CD4-positive, alpha-beta T cell (primary cell): ENCODE measurements around the gene NCF2. TPM values are rescaled to one million over a fixed set of nuclear protein-coding genes. Genes with fewer than 3 reads are reported as not detected.

Experiments
- ATAC-seq: fragments of 200-7000 bp; cut with Tn5 transposase; one replicate; pipeline ENCODE4 v1.10.0; 2022; ENCODE audit warnings: mild to moderate bottlenecking; ENCODE audit not compliant: poor library complexity
- CTCF ChIA-PET: fragments of 350-600 bp; sonication (Branson Sonifier 250); formaldehyde crosslinking; loops from one replicate; lab custom pipeline; 2021; ENCODE audit warnings: antibody characterized with exemption, inconsistent platforms; lab: Charles Lee
- POLR2A ChIA-PET: fragments of 350-600 bp; sonication (Branson Sonifier 250); formaldehyde crosslinking; loops from one replicate; lab custom pipeline; 2021; ENCODE audit warnings: antibody characterized with exemption, inconsistent platforms; lab: Charles Lee
- DNase-seq, 14 experiments: peaks; one replicate each; pipeline ENCODE4 v3.0.0-alpha.2; 2013 to 2020; ENCODE audit warnings: mixed read lengths in 2 of 14
- H3K27ac ChIP-seq, 2 donors: one replicate each; pipeline versions ENCODE4 v1.5.1 to v1.7.0; 2013; ENCODE audit warnings: low read length in 2 of 2, low read depth in 1 of 2, mild to moderate bottlenecking in 1 of 2
- H3K27me3 ChIP-seq, 2 experiments: 1 replicate in 1 of 2; 2 replicates in 1 of 2; pipeline versions ENCODE4 v1.6.1 to v1.7.0; 2013; ENCODE audit warnings: low read length in 2 of 2, control low read depth in 1 of 2, mild to moderate bottlenecking in 1 of 2, moderate library complexity in 1 of 2; ENCODE audit not compliant: insufficient read depth in 2 of 2, control insufficient read depth in 1 of 2
- H3K36me3 ChIP-seq: one replicate; pipeline ENCODE4 v1.6.1; 2013; ENCODE audit warnings: low read length, control low read depth; ENCODE audit not compliant: insufficient read depth
- H3K4me1 ChIP-seq: one replicate; pipeline ENCODE4 v1.6.1; 2013; ENCODE audit warnings: low read length, control low read depth; ENCODE audit not compliant: insufficient read depth
- H3K4me3 ChIP-seq: one replicate; pipeline ENCODE4 v1.5.1; 2013; ENCODE audit warnings: mild to moderate bottlenecking, low read length, moderate library complexity
- H3K9me3 ChIP-seq, 2 experiments: 1 replicate in 1 of 2; 2 replicates in 1 of 2; pipeline versions ENCODE4 v1.6.1 to v1.7.0; 2013; ENCODE audit warnings: low read length in 2 of 2, mild to moderate bottlenecking in 2 of 2, control low read depth in 1 of 2, moderate library complexity in 1 of 2; ENCODE audit not compliant: control insufficient read depth in 1 of 2, insufficient read depth in 1 of 2
- H3K27ac Mint-ChIP-seq: one replicate; pipeline ENCODE4 v1.8.0; 2020; ENCODE audit warnings: mixed read lengths
- H3K27me3 Mint-ChIP-seq: one replicate; pipeline ENCODE4 v1.8.0; 2021; ENCODE audit warnings: mixed read lengths
- H3K36me3 Mint-ChIP-seq: one replicate; pipeline ENCODE4 v1.8.0; 2021; ENCODE audit warnings: low read depth, mixed read lengths
- H3K4me1 Mint-ChIP-seq: one replicate; pipeline ENCODE4 v1.8.0; 2021; ENCODE audit warnings: low read depth, mixed read lengths
- H3K4me3 Mint-ChIP-seq: one replicate; pipeline ENCODE4 v1.8.0; 2020; ENCODE audit warnings: mild to moderate bottlenecking, mixed read lengths
- H3K9me3 Mint-ChIP-seq: one replicate; pipeline ENCODE4 v1.8.0; 2020; ENCODE audit warnings: mixed read lengths
- intact Hi-C, 2 experiments: fragments of 100-400 bp; cut with DNase I in 1 of 2; cut with micrococcal nuclease in 1 of 2; formaldehyde crosslinking; loops; one replicate each; pipeline versions ENCODE4 v1.15.1 to v1.9.0; 2023 to 2025; cut with DNase I, micrococcal nuclease
- total RNA-seq, 174 experiments: library from RNA in 2 of 174; stranded (reverse) in 2 of 174; gene quantifications; one replicate each; pipeline ENCODE4 v1.2.3 and lab custom pipeline; 2021 to 2026
- TF ChIP-seq, protein P1 (sequence below): fragments of 200-600 bp; IDR thresholded peaks from one replicate; pipeline ENCODE4 v1.8.0; 2022; ENCODE audit warnings: antibody characterized with exemption, mild to moderate bottlenecking

NCF2 gene
- total RNA-seq, 2 experiments from 2014 or later, result 2.9 to 3.1 TPM

DNA sequence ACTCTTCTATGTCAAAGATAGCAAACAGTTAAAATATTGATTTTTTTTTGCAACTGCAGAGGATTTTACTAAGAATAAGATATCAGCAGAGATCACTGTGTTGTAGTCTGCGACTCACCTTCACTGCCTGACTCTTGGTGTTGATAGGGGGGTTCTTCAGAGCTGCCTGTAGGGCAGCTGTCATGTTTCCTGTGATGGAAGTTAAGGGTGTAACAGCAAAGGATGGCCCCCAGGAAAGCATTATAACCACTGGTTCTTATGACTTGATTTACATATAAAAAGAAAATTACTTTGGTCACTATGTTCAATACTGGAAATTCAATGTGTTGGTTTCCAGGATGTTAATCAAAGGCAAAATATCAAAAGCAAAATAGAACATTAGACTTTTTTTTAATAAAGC, 42.7 kb upstream of the NCF2 start:
- H3K4me1 ChIP-seq, result peaks cover 25% of the 10 kb centered on the region
- no peaks in the 10 kb centered on the region for H3K9me3 ChIP-seq
- H3K36me3 ChIP-seq, result peaks cover 41% of the 10 kb centered on the region
- TF ChIP-seq, protein P1, sequence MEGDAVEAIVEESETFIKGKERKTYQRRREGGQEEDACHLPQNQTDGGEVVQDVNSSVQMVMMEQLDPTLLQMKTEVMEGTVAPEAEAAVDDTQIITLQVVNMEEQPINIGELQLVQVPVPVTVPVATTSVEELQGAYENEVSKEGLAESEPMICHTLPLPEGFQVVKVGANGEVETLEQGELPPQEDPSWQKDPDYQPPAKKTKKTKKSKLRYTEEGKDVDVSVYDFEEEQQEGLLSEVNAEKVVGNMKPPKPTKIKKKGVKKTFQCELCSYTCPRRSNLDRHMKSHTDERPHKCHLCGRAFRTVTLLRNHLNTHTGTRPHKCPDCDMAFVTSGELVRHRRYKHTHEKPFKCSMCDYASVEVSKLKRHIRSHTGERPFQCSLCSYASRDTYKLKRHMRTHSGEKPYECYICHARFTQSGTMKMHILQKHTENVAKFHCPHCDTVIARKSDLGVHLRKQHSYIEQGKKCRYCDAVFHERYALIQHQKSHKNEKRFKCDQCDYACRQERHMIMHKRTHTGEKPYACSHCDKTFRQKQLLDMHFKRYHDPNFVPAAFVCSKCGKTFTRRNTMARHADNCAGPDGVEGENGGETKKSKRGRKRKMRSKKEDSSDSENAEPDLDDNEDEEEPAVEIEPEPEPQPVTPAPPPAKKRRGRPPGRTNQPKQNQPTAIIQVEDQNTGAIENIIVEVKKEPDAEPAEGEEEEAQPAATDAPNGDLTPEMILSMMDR, result no peak
- DNase-seq (peak in 2 of 14 experiments; percentile 24), ATAC-seq (no peak)
- ChIA-PET CTCF (interaction anchor here (0.7 to 1.7 kb wide), 4 partner anchors 8 to 148 kb away, joined by 3 to 4 read pairs (median 4); no protein-coding TSS in a partner anchor), POLR2A (interaction anchor here (1.1 to 2.4 kb wide), 5 partner anchors 8 to 418 kb away, joined by 3 to 12 read pairs (median 5); partner anchors contain the start of genes SMG7 and TSEN15)
- H3K27ac ChIP-seq, result no peak overlapping the region
- Mint-ChIP-seq H3K4me1 (peaks cover 78% of the 10 kb centered on the region), H3K36me3 (peaks cover 58% of the 10 kb centered on the region), H3K9me3 (no peaks in the 10 kb centered on the region), H3K27ac (peak overlapping the region; percentile 94), H3K27me3 (no peaks in the 10 kb centered on the region), H3K4me3 (peak overlapping the region; percentile 91)
- intact Hi-C loops, result loop anchor here (5.0 to 10.0 kb wide), 6 partner anchors 791 to 1598 kb away; partner anchors contain the start of genes EDEM3 (in 1 of the 2), RNF2 (in 1 of the 2), SWT1 (in 1 of the 2) and TRMT1L (in 1 of the 2)
- H3K27me3 ChIP-seq, result no peaks in the 10 kb centered on the region
- peak overlapping the region; percentile 93 for H3K4me3 ChIP-seq

DNA sequence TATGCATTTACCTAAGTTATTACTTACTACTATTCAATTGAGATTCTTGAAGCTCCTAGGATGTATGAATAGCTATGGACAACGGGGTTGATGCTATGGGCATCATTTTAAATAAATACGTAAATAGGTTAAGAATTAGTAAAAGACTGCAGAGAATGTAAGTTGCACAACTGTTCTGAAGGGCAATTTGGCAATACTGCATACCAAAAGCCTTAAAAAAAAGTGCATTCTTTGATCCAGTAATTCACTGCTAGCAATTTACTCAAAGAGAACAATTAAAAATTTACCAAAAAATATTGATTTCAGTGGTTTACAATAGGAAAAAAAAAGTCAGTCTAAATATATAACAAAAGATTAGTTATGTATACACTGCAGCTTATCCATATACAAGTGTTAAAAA, 41.9 kb upstream of the NCF2 start:
- Mint-ChIP-seq H3K9me3 (no peaks in the 10 kb centered on the region), H3K36me3 (peaks cover 65% of the 10 kb centered on the region), H3K4me1 (peaks cover 75% of the 10 kb centered on the region), H3K27ac (no peak overlapping the region), H3K4me3 (no peak overlapping the region), H3K27me3 (no peaks in the 10 kb centered on the region)
- Histone ChIP-seq H3K36me3 (peaks cover 46% of the 10 kb centered on the region), H3K27me3 (no peaks in the 10 kb centered on the region), H3K27ac (no peak overlapping the region), H3K4me1 (peaks cover 25% of the 10 kb centered on the region), H3K9me3 (no peaks in the 10 kb centered on the region), H3K4me3 (peak overlapping the region; percentile 93)
- POLR2A ChIA-PET, result no interaction called here
- TF ChIP-seq, protein P1, result no peak
- CTCF ChIA-PET, result interaction anchor here (0.7 kb wide), 2 partner anchors 23 to 71 kb away, joined by 3 to 5 read pairs; no protein-coding TSS in a partner anchor
- no peak for DNase-seq
- ATAC-seq, result no peak
- intact Hi-C loops, result loop anchor here (5.0 to 10.0 kb wide), 6 partner anchors 790 to 1597 kb away; partner anchors contain the start of genes EDEM3 (in 1 of the 2), RNF2 (in 1 of the 2), SWT1 (in 1 of the 2) and TRMT1L (in 1 of the 2)

DNA sequence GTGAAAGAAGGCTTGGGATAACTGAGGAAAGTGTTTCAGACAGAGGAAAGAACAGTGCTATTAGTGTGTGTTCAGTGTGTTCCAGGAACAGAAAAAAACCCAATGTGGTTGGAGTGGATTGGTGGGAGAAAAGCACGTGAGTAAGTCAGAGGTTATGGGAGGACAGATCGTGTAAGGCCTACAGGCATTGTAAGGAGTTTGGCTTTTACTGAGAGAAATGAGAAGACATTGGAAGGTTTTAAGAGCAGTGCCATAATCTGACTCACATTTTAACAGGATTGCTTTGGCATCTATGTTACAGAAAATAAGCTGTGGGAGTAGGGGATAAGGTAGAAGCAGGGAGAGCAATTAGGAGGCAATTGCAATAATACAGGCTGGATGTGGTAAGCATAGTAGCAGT, 40.5 kb upstream of the NCF2 start:
- Mint-ChIP-seq H3K4me1 (peaks cover 61% of the 10 kb centered on the region), H3K27me3 (no peaks in the 10 kb centered on the region), H3K9me3 (no peaks in the 10 kb centered on the region), H3K4me3 (peak overlapping the region; percentile 78), H3K27ac (peak overlapping the region; percentile 61), H3K36me3 (peaks cover 68% of the 10 kb centered on the region)
- intact Hi-C loops, result loop anchor here (5.0 to 10.0 kb wide), 6 partner anchors 788 to 1596 kb away; partner anchors contain the start of genes EDEM3 (in 1 of the 2), RNF2 (in 1 of the 2), SWT1 (in 1 of the 2) and TRMT1L (in 1 of the 2)
- CTCF ChIA-PET, result interaction anchor here (0.9 to 1.6 kb wide), 2 partner anchors 21 to 24 kb away, joined by 3 to 4 read pairs; no protein-coding TSS in a partner anchor
- no peaks in the 10 kb centered on the region for H3K9me3 ChIP-seq
- TF ChIP-seq, protein P1, result no peak
- peaks cover 57% of the 10 kb centered on the region for H3K36me3 ChIP-seq
- DNase-seq (peak in 1 of 14 experiments; percentile 20), ATAC-seq (no peak)
- no peak overlapping the region for H3K27ac ChIP-seq
- H3K27me3 ChIP-seq, result no peaks in the 10 kb centered on the region
- no peak overlapping the region for H3K4me3 ChIP-seq
- POLR2A ChIA-PET, result no interaction called here
- H3K4me1 ChIP-seq, result peaks cover 18% of the 10 kb centered on the region
